GM19240 (cell line): ENCODE data around the gene CPA5.

Source experiments
- DNase-seq: peaks from one replicate; pipeline ENCODE4 v3.0.0; 2011; ENCODE audit warnings: low spot score; ENCODE audit not compliant: insufficient read length

CPA5 gene

GRCh38 chr7:130395421-130395820, 50.8 kb downstream of the CPA5 start:
- no peak for DNase-seq

- no peak for DNase-seq
Observed at GRCh38 chr7:130396109-130396508, 51.5 kb downstream of the CPA5 start.

GRCh38 chr7:130397051-130397757, 52.6 kb downstream of the CPA5 start:
- no peak for DNase-seq

- no peak for DNase-seq
Observed at GRCh38 chr7:130397758-130398073, 53.1 kb downstream of the CPA5 start.

GRCh38 chr7:130398526-130399090, 54.0 kb downstream of the CPA5 start:
- no peak for DNase-seq

GRCh38 chr7:130400120-130400572, 55.5 kb downstream of the CPA5 start:
- no peak for DNase-seq

- no peak for DNase-seq
Observed at GRCh38 chr7:130401101-130401500, 56.5 kb downstream of the CPA5 start.

- DNase-seq: no peak
Observed at GRCh38 chr7:130401578-130401977, 57.0 kb downstream of the CPA5 start.

- DNase-seq: no peak
Observed at GRCh38 chr7:130405003-130405402, 60.4 kb downstream of the CPA5 start.

- no peak for DNase-seq
Observed at GRCh38 chr7:130409067-130409711, 64.6 kb downstream of the CPA5 start.

- no peak for DNase-seq
Observed at GRCh38 chr7:130409712-130410072, 65.1 kb downstream of the CPA5 start.

GRCh38 chr7:130410868-130411541, 66.4 kb downstream of the CPA5 start:
- DNase-seq: no peak

- DNase-seq: no peak
Observed at GRCh38 chr7:130413201-130413600, 68.6 kb downstream of the CPA5 start.

- no peak for DNase-seq
Observed at GRCh38 chr7:130415006-130415405, 70.4 kb downstream of the CPA5 start.

GRCh38 chr7:130417213-130417612, 72.6 kb downstream of the CPA5 start:
- no peak for DNase-seq

GRCh38 chr7:130418306-130418705, 73.7 kb downstream of the CPA5 start:
- DNase-seq: no peak
